GM18858 (cell line): ENCODE measurements around the gene MEF2D.

Experiments used
- ATAC-seq: cut with Tn5 transposase; IDR thresholded peaks from one replicate; pipeline ENCODE4 v1.9.1; 2021; ENCODE audit not compliant: unreplicated experiment

Gene MEF2D

DNA sequence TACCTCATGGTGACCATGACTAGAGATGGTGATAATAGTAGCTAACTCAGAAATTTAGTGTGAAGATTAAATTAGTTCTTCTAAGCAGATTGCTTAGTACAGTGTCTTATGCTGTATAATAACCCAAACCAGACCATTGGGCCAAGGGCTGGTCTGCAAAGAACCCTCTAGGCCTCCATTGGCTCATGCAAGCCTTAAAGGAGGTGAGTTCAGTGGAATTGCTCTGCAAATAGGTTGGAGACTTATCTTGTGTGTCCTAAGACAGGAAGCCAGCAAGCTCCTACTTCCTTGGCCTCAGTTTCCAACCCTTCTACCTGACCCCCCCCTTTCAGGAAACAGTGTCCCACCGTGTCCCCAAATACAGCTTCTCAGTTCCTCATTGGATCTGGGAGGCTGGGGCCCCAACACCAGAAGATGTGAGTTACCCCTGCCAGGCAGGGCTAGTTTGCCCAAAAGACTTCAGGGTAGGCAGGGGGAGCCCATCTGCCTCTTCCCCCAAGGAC, 1.9 kb upstream of the MEF2D start:
- ATAC-seq, result no peak

DNA sequence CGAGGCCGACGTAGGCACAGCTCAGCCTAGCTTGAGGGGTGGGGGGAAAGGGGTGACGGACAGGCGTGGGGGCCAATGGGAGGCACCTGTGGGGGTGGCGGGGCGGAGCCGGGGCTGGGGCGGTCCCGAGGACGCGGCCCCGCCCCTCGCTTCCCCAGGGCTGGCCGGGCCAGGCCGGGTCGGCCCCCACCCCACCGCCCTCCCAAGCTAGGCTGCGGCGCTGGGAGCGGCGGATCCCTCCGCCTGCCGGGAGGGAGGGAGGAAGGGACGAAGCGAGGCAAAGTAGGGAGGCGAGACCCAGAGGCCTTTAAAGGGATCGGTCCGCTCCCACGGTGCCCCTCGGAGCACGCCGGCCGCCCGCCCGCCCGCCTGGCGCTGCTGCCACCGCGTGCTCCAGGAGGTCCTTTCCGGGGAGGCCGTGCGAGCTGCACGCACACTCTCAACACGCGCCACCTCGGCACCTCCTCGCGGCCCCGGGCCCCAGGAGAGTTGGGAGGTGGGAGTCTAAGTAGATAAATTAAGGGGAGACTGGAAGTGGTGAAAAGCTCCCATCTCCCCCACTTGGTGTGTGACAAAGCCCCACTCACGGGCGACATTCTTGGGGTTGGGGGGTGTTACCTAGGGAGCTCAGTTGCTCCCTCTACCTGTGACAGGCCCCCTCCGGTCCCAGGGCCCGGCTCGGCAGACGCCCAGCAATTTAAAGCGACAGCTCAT, 375 bp upstream of the MEF2D start:
- ATAC-seq, result peak; percentile 31

DNA sequence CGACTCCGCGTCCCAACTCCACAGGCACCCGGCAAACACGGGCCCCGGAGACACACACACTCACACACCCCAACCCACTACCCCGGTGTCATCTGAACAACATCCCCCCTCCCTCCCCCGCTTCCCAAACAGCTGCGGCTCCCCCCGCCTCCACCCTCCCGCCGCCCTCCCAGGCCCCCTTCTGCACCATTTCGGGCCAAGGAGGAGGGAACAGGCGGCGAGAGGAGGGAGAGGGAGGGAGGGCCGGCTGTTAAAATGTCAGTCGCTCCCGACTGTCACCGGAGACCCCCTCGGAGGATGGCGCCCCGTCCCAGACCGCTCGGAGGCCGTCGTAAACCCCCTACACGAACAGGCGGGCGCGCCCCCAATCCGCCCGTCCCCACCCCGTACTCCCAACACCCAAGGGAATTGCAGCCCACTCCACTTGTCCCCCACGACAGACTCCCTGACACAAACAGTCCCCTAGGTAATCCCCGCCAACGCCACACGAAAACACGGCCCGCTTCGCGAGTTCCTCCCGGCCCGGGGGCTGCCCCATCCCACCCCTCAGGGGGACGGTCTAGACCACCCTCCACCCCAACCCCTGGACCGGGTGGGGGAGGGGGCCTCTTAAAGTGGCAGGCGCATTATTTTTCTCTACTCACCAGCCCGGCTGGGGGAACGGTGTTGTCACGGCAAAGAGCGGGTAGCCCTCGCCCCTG, 583 bp downstream of the MEF2D start:
- ATAC-seq, result no peak

DNA sequence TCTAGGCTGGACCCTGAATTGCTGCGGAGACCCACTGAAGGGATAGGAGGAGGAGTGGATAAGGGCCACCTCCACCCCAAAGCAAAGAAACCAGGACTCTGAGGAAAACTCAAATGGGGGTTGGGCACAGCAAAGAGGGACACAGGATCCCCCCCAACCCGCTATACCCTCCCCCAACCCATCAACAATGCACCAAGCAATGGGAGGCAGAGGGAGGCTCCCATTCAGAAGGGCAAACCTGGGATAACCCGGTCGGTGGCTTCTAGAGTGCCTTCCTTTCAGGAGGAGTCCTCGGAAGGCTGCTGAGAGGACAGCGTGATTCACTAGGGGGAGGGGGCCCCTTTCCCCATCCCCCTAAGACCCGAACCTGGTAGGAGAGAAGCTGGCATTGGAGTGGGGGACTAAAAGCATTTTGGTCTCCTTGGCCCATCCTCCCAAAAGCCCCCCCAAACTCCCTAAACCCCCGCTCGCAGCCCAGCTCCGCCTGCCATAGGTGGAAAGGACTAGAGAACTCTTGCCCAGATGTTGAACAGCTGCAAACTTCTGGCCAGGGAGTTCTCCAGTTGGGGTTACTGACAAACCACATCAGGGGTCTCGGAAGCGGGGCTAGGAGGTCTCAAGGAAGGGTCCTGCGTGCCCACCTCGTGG, 1.3 kb downstream of the MEF2D start:
- ATAC-seq, result no peak

DNA sequence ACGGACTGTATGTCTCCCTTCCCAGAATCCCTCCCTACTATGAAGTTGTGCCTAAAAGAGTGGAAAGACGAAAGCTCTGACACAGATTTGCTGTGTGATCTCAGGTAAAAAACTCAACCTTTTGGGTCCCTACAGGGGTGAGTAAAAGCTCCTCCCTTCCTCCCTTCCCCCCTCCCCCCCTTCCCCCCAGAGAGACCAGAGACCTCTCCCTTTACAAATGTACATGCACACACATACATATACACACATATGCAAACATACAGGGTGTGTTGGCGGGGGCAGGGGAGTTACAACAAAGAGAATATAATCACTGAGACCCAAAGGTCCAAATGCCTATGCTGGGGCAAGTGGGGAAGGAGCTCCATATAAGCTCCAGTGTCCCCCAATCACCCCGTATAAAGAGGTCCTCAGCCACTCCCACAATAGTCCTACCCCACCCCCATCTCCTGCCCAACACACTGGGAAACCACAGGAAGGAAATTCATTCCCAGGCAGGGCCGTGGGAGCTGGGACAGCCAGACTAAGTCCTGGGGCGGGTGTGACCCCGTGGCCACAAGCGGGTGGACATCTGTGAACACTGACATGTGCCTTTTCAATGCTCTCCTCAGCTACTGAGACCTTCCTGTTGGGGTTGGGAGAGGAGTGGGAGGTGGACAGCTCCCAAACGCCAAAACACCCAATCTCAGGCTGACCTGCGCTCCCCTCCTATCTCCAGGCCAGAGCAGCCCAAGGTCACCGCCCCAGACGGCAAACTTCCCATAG, 2.0 kb downstream of the MEF2D start:
- no peak for ATAC-seq

DNA sequence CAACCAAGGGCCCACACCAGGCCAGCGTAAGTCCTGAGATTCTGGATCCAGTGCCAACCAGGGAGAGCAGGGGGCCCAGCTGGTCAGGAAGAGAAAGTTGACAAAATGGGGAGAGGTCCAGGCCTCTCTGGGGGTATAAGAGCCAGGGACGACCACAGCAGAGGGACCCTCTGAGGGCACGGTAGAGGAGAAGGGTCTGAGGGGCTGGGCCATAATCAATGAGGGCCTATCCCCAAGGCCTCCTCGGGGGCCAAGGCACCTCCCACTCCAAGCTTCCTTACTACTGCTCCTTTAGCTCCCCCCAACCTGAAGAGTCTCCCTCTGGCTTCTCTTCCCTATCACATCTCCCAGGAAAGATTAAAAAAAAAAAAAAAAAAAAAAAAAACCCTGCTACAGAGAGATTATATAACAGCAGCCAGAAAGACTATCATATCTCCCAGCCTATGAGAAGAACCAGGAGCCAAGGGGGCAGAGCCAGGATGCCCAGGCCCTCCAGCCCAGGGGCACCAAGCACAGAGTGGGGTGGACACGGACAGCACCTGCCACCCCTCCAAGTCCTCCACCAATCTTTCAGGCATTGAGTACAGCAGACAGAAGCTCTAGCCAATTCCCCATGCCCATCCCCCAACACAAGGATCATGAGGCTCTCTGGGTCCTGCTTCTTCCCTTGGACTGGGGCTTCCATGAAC, 2.7 kb downstream of the MEF2D start:
- ATAC-seq, result no peak

DNA sequence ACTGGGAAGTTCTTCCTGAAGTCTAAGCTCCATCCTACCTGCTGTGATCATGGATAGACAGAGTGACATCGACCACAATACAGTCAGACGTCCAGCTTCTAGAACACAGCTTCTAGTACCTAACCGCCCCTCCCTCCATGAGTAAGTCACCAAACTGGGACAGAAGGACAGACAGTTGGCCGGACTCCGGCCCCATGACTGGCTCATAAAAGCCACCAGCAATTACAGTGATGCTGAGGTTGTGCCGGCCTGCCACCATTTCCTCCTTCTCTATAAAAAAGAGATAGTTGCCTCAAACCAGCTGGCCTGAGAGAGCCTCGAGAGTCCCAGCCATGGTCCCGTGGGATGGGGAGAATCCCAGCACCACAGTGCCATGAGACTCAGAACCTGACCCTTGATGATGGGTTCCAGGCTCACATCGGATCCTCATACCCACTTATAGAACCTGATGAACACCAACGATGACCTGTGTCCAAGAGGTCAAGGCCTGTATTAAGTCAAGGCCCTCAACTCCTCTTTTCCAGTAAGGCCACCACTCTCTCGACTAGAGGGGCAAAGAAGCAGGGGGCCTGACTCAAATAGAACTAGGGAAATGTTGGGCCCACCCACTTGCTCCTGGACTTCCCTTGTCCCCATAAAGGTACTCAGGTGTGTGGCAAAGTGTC, 3.4 kb downstream of the MEF2D start:
- no peak for ATAC-seq

DNA sequence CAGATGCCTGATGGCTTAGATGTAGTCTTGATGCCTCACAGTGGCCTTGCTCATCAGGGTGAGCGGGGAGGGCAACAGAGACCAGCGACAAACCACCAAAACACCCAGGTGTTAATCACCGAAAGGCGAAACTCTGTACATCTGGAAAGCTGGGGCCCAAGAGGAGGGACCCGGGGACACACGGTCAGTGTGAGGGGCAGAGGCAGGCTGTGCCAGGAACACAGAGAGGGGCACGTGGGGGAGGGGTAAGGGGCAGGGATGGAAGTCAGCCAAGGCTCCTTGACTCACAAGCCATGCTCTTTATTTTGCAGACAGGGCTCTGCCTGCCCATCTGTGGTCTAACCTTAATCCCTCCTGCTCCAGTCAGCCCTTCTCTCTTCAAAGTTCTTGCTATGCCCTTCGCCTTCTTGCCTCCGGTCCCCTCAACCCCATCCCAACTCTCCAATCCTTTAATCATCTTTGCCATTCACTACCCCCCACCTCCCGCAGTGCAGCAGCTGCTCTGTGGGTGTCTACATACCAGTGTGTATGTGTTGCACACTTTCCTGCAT, 4.3 kb downstream of the MEF2D start:
- ATAC-seq, result no peak

DNA sequence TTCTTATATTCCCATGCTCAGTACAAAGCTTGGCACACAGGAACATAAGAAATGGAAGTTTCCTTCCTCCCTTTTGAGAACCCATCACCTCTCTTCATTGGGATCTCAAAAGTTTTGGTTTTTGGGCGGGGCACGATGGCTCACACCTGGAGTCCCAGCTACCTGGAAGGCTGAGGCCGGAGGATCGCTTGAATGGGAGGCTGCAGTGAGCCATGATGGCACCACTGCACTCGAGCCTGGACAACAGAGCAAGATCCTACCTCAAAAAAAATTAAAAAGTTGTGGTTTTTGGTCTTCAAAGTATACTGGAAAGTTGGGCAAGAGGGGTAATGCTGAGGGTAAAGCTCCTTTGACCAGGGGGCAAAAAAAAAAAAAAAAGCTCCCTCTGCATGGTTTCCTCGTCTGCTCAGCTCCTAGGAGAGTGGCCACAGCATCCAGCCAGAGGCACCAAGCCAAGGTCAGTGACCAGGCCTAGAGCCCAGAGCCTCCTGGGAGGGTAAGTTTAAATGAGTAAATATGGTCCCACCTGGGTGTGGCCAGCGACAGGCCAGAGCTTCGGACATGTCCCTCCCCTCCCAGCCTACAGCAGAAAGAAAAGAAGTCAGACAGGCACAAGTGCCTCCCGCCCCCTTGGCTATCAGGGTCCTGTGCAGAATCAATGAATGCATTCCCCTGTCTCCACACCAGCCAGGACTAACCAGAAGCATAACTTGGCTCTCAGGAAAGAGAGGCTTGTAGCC, 5.0 kb downstream of the MEF2D start:
- no peak for ATAC-seq

DNA sequence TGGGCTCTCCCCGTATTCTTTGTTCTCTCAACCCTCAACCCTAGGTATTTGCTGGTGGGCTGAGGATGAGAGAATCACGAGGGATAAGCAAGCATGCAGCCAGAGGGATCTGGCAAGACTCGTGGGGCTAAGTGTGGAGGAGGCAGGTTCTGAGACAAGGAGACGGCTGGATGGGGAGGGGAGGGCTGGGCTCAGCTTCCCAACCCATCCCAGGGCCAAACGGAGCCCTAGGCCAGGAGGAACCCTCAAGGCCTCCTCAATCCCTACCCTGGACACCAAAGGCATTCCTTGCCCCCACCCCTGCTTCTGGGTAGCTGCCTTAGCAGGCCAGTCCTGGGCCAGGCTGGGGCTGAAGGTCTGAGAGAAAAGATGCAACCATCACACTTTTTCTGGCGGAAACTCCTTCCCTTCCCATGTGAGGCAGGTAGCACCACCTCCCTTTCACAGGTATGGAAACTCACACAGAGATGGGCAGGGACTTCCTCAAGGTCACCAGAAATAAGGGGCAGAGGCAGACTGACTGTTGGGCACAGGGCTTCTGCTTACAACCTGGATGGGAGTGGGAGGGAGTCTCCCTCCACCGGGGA, 6.2 kb downstream of the MEF2D start:
- ATAC-seq, result no peak

DNA sequence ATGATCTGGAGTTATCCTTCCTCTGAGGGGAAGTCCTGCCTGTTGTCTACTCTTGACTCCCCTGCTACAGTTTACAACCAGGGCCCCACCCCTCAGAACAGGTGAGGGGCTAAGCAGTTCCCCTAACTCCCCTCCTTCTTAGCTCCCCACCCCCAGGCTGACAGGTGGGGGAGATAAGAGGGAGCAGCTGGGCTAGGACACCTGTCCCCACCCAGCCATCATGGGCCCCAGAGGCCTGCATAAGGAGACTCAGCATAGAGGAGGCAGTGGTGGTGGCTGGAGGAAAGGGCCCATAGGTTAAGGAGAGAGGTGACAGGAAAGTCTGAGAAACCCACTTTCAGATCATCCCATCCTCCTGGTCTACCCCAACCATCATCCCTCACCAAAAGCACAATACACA, 6.8 kb downstream of the MEF2D start:
- no peak for ATAC-seq

DNA sequence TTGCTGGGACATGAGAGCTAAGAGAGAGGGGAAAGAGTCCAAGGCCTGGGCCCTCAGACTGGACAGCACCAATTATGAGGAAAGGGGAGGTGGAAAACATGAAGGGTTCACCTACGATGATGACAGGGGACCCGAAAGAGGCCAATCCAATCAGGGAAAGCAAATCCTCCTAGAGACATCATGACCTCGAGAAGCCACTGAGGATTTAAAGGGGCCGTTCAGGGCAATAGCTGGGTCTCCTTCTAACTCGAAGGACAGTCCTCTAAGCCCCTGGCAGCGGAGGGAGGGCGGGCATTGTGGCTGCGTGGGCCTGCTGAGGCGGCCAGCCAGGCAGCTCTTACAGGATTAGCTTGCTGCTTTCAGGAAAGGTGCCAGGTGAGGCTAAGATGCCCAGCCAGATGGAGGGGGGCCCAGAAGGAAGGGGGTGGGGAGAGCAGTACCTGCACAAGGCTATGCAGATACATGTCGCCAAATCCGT, 7.4 kb downstream of the MEF2D start:
- ATAC-seq, result no peak

DNA sequence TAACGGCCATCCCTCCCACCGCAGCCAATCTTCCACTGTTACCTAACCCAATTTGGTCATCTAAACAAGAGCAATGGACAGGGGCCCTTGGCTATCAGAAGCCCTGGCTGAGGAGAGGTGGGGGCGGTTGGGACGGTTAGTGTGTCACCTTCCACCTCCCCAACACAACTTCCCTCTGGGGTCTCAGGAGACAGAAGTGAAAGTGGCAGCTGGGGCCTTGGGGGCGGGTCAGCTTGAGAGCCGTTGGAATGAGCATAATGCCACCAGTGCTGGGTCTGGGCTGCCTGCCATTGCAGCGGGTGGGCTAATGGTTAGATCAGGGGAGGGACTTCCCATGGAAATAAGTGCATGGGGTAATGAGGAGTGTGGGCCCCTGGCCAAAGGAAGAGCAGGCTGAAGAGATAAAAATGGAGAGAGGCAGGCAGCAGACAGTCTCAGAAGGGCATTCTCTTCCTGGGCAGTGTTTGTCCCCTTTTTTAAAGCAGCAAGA, 7.9 kb downstream of the MEF2D start:
- no peak for ATAC-seq

DNA sequence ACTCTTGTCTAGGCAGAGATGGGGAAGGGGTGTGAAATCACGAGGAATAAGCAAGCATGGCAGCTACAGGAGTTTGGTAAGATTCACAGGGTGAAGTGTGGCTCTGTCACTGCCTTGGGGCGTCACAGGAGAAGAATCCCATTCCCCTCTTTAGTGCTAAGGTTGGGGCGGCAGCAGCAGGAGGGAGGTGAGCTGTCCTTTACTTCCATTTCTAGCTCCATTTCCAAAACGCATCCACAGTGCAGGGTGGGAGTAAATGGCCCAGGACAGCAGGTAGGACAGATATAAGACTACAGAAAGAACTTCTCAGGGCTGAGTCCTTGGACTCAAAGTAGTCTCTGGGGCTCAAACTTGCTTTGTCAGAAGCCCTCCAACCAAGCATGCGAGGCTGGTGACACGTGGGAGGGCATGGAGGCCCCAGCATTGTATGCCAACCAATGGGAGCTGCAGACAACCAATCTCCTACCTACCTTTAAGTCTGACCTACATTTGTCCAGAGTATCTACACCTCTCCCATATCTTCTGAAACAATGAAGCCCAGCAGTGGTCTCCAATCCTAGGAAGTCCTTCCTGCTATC, 8.5 kb downstream of the MEF2D start:
- ATAC-seq, result no peak

DNA sequence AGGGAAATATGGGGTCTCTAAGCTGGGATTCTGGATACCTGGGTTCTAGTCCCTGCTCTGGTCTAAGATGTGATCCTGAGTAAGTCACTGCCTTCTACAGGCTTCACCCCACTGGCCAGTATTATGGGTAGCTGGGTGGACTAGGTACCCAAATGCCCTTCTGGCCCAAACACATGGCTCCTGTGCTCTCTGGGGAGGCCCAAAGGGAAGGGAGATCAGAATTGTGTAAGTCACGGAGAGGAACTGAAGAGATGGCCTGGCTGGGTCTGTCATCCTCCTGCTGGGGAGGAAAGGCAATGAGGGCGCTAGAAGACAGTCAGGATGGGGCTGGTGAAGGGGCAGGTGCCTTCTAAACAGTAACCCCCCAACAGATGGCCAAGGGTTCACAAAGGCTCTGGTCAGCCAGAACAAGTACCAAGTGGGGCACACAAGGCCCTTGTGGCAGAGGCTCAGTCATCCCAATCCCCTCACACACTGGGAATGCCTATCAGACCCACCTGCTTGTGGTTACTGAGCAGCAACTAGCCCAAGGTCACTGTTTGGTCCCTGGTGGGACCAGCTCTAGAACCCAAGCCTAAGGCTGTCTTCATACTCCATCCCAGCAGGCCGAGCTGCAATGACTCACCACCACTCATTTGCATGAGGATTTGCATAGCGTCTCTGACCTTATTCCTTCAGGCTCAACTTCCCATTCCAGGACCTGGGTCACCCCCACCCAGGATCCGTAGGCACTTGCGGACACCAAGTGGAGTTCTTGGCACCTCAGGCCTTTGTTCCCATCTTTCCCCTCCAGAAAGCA, 9.2 kb downstream of the MEF2D start:
- ATAC-seq, result no peak

DNA sequence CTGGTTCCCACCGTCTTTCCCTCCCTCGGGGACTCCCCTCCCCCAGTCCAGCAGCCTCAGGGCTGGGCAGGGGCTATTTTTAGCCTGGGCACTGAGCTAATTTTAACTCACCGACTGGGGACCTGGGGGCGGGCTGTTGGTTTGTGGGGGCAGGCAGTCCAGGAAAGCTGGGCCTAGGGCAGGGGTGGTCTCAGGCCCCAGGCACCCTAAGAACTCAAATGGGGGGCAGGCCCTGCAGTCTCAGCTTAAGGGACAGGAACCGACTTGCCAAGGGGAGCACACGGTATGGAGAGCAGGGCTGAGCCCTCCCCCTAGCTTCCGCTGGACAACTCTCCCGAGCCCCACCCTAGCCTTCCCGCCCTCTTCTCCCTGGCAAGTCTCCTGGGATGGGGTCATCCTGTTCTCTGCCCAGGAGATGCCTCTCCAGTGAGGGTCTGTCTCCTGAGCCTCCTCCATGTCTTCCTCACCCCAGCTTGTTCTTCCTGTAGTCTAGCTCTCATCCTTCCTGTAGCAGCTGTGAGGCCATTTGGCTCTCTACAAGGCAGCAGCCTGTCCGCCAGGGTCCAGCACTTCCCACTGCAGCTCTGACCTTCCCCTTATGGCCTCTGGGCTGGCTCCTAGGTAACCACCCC, 10.1 kb downstream of the MEF2D start:
- no peak for ATAC-seq

DNA sequence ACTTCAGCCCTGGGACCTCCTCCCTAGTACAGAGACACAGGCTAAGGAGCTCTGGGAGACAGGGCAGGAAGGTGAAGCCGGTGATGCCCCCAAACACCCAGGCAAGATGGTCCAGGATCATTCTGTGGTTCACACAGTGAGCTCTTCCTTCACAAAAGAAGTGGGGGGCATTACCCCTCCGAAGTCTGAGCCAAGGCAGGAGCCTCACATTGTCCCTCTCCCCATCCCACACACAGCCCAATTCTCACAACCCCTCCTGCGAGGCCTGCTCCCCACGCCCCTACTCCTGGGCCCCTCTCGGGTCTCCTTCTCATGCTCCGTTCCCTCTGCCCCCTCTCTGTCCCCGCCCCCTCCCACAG, 10.7 kb downstream of the MEF2D start:
- ATAC-seq, result no peak
